GM19397 (cell line): Measurements from ENCODE around the gene CFAP299.
"Not testable (repeated sequence)": the region's sequence is repeated elsewhere in the genome, so short reads cannot be mapped to it uniquely, and the experiment has no call there.

Experiments used
- ATAC-seq: cut with Tn5 transposase; IDR thresholded peaks from one replicate; pipeline ENCODE4 v1.9.1; 2021; ENCODE audit warnings: mild to moderate bottlenecking, moderate library complexity; ENCODE audit not compliant: unreplicated experiment

CFAP299 gene

GRCh38 chr4:80439294-80440061, 103.9 kb downstream of the CFAP299 start:
- ATAC-seq = not testable (repeated sequence)

- no peak for ATAC-seq
These were observed 110.7 kb downstream of the CFAP299 start for GRCh38 chr4:80446248-80446647.

GRCh38 chr4:80446664-80447063, 111.1 kb downstream of the CFAP299 start:
- ATAC-seq = no peak

GRCh38 chr4:80447493-80447892, 112.0 kb downstream of the CFAP299 start:
- ATAC-seq = no peak

- no peak for ATAC-seq
These were observed 112.5 kb downstream of the CFAP299 start for GRCh38 chr4:80448056-80448455.

- no peak for ATAC-seq
These were observed 116.5 kb downstream of the CFAP299 start for GRCh38 chr4:80452055-80452454.

- no peak for ATAC-seq
These were observed 117.2 kb downstream of the CFAP299 start for GRCh38 chr4:80452768-80453167.

- ATAC-seq = no peak
These were observed 118.5 kb downstream of the CFAP299 start for GRCh38 chr4:80454040-80454439.

GRCh38 chr4:80454556-80454955, 119.0 kb downstream of the CFAP299 start:
- ATAC-seq = no peak

GRCh38 chr4:80459918-80460473, 124.5 kb downstream of the CFAP299 start:
- no peak for ATAC-seq

GRCh38 chr4:80461412-80461811, 125.9 kb downstream of the CFAP299 start:
- no peak for ATAC-seq

- no peak for ATAC-seq
These were observed 127.1 kb downstream of the CFAP299 start for GRCh38 chr4:80462621-80463091.

GRCh38 chr4:80463509-80463908, 128.0 kb downstream of the CFAP299 start:
- no peak for ATAC-seq

GRCh38 chr4:80465238-80465637, 129.7 kb downstream of the CFAP299 start:
- no peak for ATAC-seq

GRCh38 chr4:80465736-80466135, 130.2 kb downstream of the CFAP299 start:
- no peak for ATAC-seq

GRCh38 chr4:80466618-80467017, 131.1 kb downstream of the CFAP299 start:
- no peak for ATAC-seq

GRCh38 chr4:80471756-80472155, 136.2 kb downstream of the CFAP299 start:
- ATAC-seq = no peak

- ATAC-seq = no peak
These were observed 139.7 kb downstream of the CFAP299 start for GRCh38 chr4:80475236-80475635.

- no peak for ATAC-seq
These were observed 140.3 kb downstream of the CFAP299 start for GRCh38 chr4:80475798-80476197.

GRCh38 chr4:80484712-80485111, 149.2 kb downstream of the CFAP299 start:
- no peak for ATAC-seq

- ATAC-seq = no peak
These were observed 151.1 kb downstream of the CFAP299 start for GRCh38 chr4:80486603-80487002.

- peak; percentile 65 for ATAC-seq
These were observed 154.3 kb downstream of the CFAP299 start for GRCh38 chr4:80489798-80490197.
